SK-N-SH (cell line): ENCODE results near the gene ADAMTS2. TPM values are rescaled to one million over a fixed set of nuclear protein-coding genes. Genes with fewer than 3 reads are reported as not detected.

ENCODE experiments used
- CTCF ChIA-PET: fragments of 300-600, 350-600 bp; formaldehyde crosslinking; extraction: SDS; loops from one replicate; lab custom pipeline; 2021; lab: Yijun Ruan, JAX
- POLR2A ChIA-PET: fragments of 350-600 bp; sonication (Branson Sonifier 250); formaldehyde crosslinking; extraction: SDS; loops from one replicate; lab custom pipeline; 2020; ENCODE audit warnings: antibody characterized with exemption, inconsistent platforms; lab: Yijun Ruan, JAX
- DNase-seq: peaks from one replicate; pipeline ENCODE4 v3.0.0; 2012
- H2AFZ ChIP-seq: fragments of 200-600 bp; sonication (generic); 2 replicates; pipeline ENCODE4 v1.8.1; 2016; ENCODE audit warnings: antibody characterized with exemption, mild to moderate bottlenecking, low read depth
- H3F3A ChIP-seq: fragments of 200-600 bp; sonication (generic); replicated peaks from 2 replicates; pipeline ENCODE3; 2016; ENCODE audit warnings: antibody characterized with exemption, mild to moderate bottlenecking; ENCODE audit not compliant: insufficient read depth
- H3K27ac ChIP-seq, 2 experiments: fragments of 200-500 bp in 1 of 2; fragments of 200-600 bp in 1 of 2; sonication (Bioruptor generic) in 1 of 2; sonication (generic), shearing (Covaris generic) in 1 of 2; 2 replicates each; pipeline versions ENCODE4 v1.5.1 to v1.6.1; 2014 to 2016; ENCODE audit warnings: low read depth in 2 of 2, inconsistent platforms in 1 of 2, low read length in 1 of 2, mild to moderate bottlenecking in 1 of 2, mixed read lengths in 1 of 2
- H3K27me3 ChIP-seq: fragments of 200-600 bp; sonication (generic), shearing (Covaris generic); 2 replicates; pipeline ENCODE4 v1.6.1; 2016; ENCODE audit warnings: mixed run types; ENCODE audit not compliant: insufficient read depth
- H3K36me3 ChIP-seq, 2 experiments: fragments of 200-500 bp in 1 of 2; fragments of 200-600 bp in 1 of 2; sonication (Bioruptor generic) in 1 of 2; sonication (generic) in 1 of 2; replicated peaks in 1 of 2; 2 replicates each; pipeline versions ENCODE3 to v1.5.1; 2014 to 2016; ENCODE audit warnings: low read length in 1 of 2, mild to moderate bottlenecking in 1 of 2; ENCODE audit not compliant: insufficient read depth in 2 of 2, control insufficient read depth in 1 of 2
- H3K4me1 ChIP-seq, 2 experiments: fragments of 200-500 bp in 1 of 2; fragments of 200-600 bp in 1 of 2; sonication (Bioruptor generic) in 1 of 2; sonication (generic), shearing (Covaris generic) in 1 of 2; 2 replicates each; pipeline versions ENCODE4 v1.5.1 to v1.6.1; 2014 to 2016; ENCODE audit warnings: low read depth in 1 of 2, low read length in 1 of 2, mixed run types in 1 of 2; ENCODE audit not compliant: insufficient read depth in 2 of 2, control insufficient read depth in 1 of 2
- H3K4me2 ChIP-seq: fragments of 200-600 bp; sonication (generic), shearing (Covaris generic); 2 replicates; pipeline ENCODE4 v1.6.1; 2017; ENCODE audit warnings: mixed run types
- H3K4me3 ChIP-seq, 2 experiments: fragments of 200-500 bp in 1 of 2; fragments of 200-600 bp in 1 of 2; sonication (Bioruptor generic) in 1 of 2; sonication (generic), shearing (Covaris generic) in 1 of 2; 2 replicates each; pipeline versions ENCODE4 v1.5.1 to v1.8.1; 2014 to 2016; ENCODE audit warnings: low read depth in 2 of 2, inconsistent platforms in 1 of 2, low read length in 1 of 2, mild to moderate bottlenecking in 1 of 2, mixed read lengths in 1 of 2, moderate library complexity in 1 of 2
- H3K79me2 ChIP-seq: fragments of 200-600 bp; sonication (generic); 2 replicates; pipeline ENCODE4 v1.8.1; 2017; ENCODE audit warnings: mild to moderate bottlenecking; ENCODE audit not compliant: insufficient read depth
- H3K9ac ChIP-seq: fragments of 200-600 bp; sonication (generic); 2 replicates; pipeline ENCODE4 v1.6.1; 2017; ENCODE audit warnings: mixed run types
- H3K9me2 ChIP-seq: fragments of 200-600 bp; sonication (generic); 2 replicates; pipeline ENCODE4 v1.6.1; 2017; ENCODE audit warnings: mixed run types
- H3K9me3 ChIP-seq: fragments of 200-600 bp; sonication (generic); 2 replicates; pipeline ENCODE4 v1.6.1; 2017; ENCODE audit warnings: mixed run types, mild to moderate bottlenecking, moderate library complexity
- H4K20me1 ChIP-seq: fragments of 200-600 bp; sonication (generic); 2 replicates; pipeline ENCODE4 v1.6.1; 2017; ENCODE audit warnings: mild to moderate bottlenecking, mixed run types; ENCODE audit not compliant: insufficient read depth
- CHD2 ChIP-seq: fragments of 150-350 bp; IDR thresholded peaks from 2 replicates; pipeline ENCODE4 v1.6.1; 2018; ENCODE audit warnings: low read length; ENCODE audit not compliant: partially characterized antibody
- ELF1 ChIP-seq: IDR thresholded peaks from 2 replicates; pipeline ENCODE4 v1.4.0; 2012
- EZH2phosphoT487 ChIP-seq: fragments of 200-600 bp; sonication (generic); IDR thresholded peaks from 2 replicates; pipeline ENCODE4 v1.6.1; 2017; ENCODE audit warnings: low read depth, mixed run types, mild to moderate bottlenecking, antibody characterized with exemption, moderate library complexity, borderline replicate concordance
- GABPA ChIP-seq: IDR thresholded peaks from 2 replicates; pipeline ENCODE4 v1.4.0; 2012; ENCODE audit warnings: low read depth, mild to moderate bottlenecking
- GATA2 ChIP-seq: sonication (generic); formaldehyde crosslinking; IDR thresholded peaks from 2 replicates; pipeline ENCODE4 v1.5.0; 2020; ENCODE audit warnings: mild to moderate bottlenecking, missing genetic modification reagents
- MEF2A ChIP-seq: IDR thresholded peaks from 2 replicates; pipeline ENCODE4 v1.4.0; 2012; ENCODE audit warnings: low read depth, borderline replicate concordance
- POLR2AphosphoS5 ChIP-seq: IDR thresholded peaks from 2 replicates; pipeline ENCODE4 v1.6.1; 2012; ENCODE audit warnings: low read depth, low read length
- RAD21 ChIP-seq: IDR thresholded peaks from 2 replicates; pipeline ENCODE4 v1.6.1; 2012; ENCODE audit warnings: mild to moderate bottlenecking, low read length
- RCOR1 ChIP-seq: fragments of 150-350 bp; IDR thresholded peaks from 2 replicates; pipeline ENCODE4 v1.6.1; 2017; ENCODE audit warnings: antibody characterized with exemption, low read length
- RFX5 ChIP-seq: IDR thresholded peaks from 2 replicates; pipeline ENCODE4 v1.6.1; 2012; ENCODE audit warnings: mild to moderate bottlenecking, improper control_type of control experiment, low read length
- RXRA ChIP-seq: IDR thresholded peaks from 2 replicates; pipeline ENCODE4 v1.4.0; 2012; ENCODE audit warnings: low read depth, mild to moderate bottlenecking, borderline replicate concordance
- SIN3A ChIP-seq: IDR thresholded peaks from 2 replicates; pipeline ENCODE4 v1.6.1; 2012; ENCODE audit warnings: low read depth, mild to moderate bottlenecking, low read length, moderate library complexity, borderline replicate concordance
- TAF1 ChIP-seq: IDR thresholded peaks from 2 replicates; pipeline ENCODE4 v1.6.1; 2012; ENCODE audit warnings: low read depth, mild to moderate bottlenecking, low read length, moderate library complexity, borderline replicate concordance
- WGBS: methylation state at CpG from one replicate; pipeline ENCODE4 v1.1.6; 2017; ENCODE audit warnings: low lambda C conversion rate; 5-methylcytosine and 5-hydroxymethylcytosine counted together
- polyA plus RNA-seq, 3 experiments: library from polyadenylated mRNA; depleted of rRNA; stranded (reverse); fragments of >200 nt; gene quantifications; 2 replicates each; pipeline ENCODE4 v1.2.3, GENCODE V29; 2012
- TF ChIP-seq, protein P1 (sequence below): IDR thresholded peaks from 2 replicates; pipeline ENCODE4; 2012
- TF ChIP-seq, protein P2 (sequence below): IDR thresholded peaks from 2 replicates; pipeline ENCODE4 v1.4.0; 2012; ENCODE audit warnings: low read depth, borderline replicate concordance
- TF ChIP-seq, protein P3 (sequence below): IDR thresholded peaks from 2 replicates; pipeline ENCODE4 v1.4.0; 2012; ENCODE audit warnings: low read depth, borderline replicate concordance
- TF ChIP-seq, protein P4 (sequence below): fragments of 200-600 bp; sonication (generic); IDR thresholded peaks from 2 replicates; pipeline ENCODE4 v1.6.1; 2017; ENCODE audit warnings: antibody characterized with exemption, mild to moderate bottlenecking, moderate library complexity

ADAMTS2 gene
- polyA plus RNA-seq, 1 of the 3 experiments (the other 2 are of a cell fraction), result 0.12 TPM

DNA sequence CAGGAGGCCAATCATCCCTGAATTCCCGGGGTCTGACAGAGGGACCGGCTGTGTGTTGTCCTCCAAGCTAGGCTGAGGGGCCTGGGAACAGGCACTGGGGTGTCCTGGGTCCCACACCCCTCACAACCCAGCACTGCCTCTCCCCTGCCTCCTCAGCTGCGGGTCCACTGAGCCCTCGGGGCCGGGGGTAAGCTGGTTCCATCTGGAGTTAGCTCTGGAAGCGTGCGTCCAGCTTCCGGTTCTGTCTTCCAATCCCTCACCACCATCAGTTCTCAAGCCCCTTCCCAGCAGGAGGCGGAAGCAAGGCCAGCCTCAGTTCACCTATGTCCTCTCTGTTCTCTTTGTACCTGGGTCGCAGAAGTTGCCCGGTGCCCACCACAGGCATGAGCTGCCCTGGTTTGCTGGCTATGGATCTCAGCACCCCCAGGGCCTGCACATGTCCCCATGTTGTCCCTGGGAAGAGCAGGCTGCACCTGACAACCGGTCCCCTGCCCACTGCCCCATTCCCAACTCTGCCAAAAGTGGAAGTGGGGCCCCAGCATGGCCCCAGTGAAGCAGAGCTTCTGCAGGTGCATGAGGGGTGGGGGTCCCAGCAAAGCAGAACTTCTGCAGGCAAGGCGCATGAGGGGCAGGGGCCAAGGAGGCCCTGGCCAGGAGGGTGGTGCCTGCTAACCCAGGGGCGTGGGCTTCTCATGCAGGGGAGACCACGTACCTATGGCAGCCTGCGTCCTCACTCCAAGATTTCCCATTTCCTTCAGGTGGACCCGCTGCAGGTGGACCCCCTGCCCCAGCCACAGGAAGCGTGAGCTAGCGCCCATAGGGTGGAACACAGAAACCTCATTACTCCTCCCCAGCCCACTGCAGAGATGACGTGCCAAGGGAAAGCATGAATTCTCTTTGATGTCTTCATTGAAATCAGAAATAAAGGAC is 173.2 kb downstream of the ADAMTS2 start:
- H3K9me2 ChIP-seq, result no peaks in the 10 kb centered on the region
- H3K79me2 ChIP-seq, result no peaks in the 10 kb centered on the region
- H3K27ac ChIP-seq, result no peak overlapping the region; a peak in 1 of 4 replicates
- no peak for TF ChIP-seq RXRA
- no peak overlapping the region for H3K4me3 ChIP-seq
- H3K36me3 ChIP-seq, result no peaks in the 10 kb centered on the region
- ChIA-PET POLR2A (no interaction called here), CTCF (interaction anchor here (0.6 to 2.5 kb wide), 5 partner anchors 10 to 322 kb away, joined by 3 to 10 read pairs (median 3); no protein-coding TSS in a partner anchor)
- peaks cover 0 to 16% of the 10 kb centered on the region in 2 experiments; a peak in 1 of 4 replicates for H3K4me1 ChIP-seq
- no peaks in the 10 kb centered on the region for H3F3A ChIP-seq
- no peak overlapping the region for H3K9ac ChIP-seq
- H3K9me3 ChIP-seq, result no peaks in the 10 kb centered on the region
- H2AFZ ChIP-seq, result no peak overlapping the region
- WGBS, result 48% methylated on average over 10 of the region's 20 CpGs
- H3K27me3 ChIP-seq, result no peaks in the 10 kb centered on the region
- no peak overlapping the region for H3K4me2 ChIP-seq
- no peaks in the 10 kb centered on the region for H4K20me1 ChIP-seq
- no peak for DNase-seq

DNA sequence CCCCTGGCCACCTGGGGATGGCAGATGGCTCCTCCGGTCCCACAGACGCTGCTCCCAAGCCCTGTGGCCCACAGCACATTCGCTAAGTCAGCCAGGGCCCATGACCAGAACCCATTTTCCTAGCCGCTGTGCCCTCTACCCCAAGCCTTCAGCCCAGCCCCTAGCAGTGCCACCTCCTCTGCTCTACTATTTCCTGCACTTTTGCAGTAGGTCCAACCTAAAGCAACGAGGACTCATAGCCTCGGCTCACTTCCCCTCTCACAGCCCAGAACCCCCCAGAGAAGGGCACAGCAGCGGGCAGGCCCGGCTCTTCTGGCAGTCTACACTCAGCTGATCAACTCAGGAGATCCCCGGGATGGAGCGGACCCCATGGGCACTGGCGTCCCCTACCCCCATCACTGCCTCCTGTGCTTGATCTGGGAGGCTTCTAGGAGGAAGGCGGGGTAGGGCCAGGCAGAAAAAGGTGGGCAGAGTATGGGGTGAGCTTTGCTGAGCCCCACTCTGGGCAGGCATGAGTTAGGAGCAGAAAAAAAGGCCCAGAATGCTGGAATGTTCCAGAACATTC is 173.9 kb downstream of the ADAMTS2 start:
- WGBS, result 29% methylated on average over 9 of the region's 12 CpGs
- H3K27me3 ChIP-seq, result no peaks in the 10 kb centered on the region
- H4K20me1 ChIP-seq, result no peaks in the 10 kb centered on the region
- peaks cover 0 to 18% of the 10 kb centered on the region in 2 experiments; a peak in 1 of 4 replicates for H3K4me1 ChIP-seq
- ChIA-PET POLR2A (no interaction called here), CTCF (interaction anchor here (1.0 to 2.5 kb wide), 3 partner anchors 11 to 322 kb away, joined by 3 to 10 read pairs (median 3); no protein-coding TSS in a partner anchor)
- H3K9me2 ChIP-seq, result no peaks in the 10 kb centered on the region
- no peaks in the 10 kb centered on the region for H3F3A ChIP-seq
- H3K9ac ChIP-seq, result no peak overlapping the region
- no peak overlapping the region; a peak in 1 of 4 replicates for H3K27ac ChIP-seq
- H3K4me2 ChIP-seq, result no peak overlapping the region
- H3K79me2 ChIP-seq, result no peaks in the 10 kb centered on the region
- no peak for TF ChIP-seq TAF1
- TF ChIP-seq, protein P1, sequence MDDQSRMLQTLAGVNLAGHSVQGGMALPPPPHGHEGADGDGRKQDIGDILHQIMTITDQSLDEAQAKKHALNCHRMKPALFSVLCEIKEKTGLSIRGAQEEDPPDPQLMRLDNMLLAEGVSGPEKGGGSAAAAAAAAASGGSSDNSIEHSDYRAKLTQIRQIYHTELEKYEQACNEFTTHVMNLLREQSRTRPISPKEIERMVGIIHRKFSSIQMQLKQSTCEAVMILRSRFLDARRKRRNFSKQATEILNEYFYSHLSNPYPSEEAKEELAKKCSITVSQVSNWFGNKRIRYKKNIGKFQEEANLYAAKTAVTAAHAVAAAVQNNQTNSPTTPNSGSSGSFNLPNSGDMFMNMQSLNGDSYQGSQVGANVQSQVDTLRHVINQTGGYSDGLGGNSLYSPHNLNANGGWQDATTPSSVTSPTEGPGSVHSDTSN, result no peak
- TF ChIP-seq GABPA, result no peak
- TF ChIP-seq, protein P2, sequence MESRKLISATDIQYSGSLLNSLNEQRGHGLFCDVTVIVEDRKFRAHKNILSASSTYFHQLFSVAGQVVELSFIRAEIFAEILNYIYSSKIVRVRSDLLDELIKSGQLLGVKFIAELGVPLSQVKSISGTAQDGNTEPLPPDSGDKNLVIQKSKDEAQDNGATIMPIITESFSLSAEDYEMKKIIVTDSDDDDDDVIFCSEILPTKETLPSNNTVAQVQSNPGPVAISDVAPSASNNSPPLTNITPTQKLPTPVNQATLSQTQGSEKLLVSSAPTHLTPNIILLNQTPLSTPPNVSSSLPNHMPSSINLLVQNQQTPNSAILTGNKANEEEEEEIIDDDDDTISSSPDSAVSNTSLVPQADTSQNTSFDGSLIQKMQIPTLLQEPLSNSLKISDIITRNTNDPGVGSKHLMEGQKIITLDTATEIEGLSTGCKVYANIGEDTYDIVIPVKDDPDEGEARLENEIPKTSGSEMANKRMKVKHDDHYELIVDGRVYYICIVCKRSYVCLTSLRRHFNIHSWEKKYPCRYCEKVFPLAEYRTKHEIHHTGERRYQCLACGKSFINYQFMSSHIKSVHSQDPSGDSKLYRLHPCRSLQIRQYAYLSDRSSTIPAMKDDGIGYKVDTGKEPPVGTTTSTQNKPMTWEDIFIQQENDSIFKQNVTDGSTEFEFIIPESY, result no peak
- no peak for TF ChIP-seq POLR2AphosphoS5
- TF ChIP-seq, protein P3, sequence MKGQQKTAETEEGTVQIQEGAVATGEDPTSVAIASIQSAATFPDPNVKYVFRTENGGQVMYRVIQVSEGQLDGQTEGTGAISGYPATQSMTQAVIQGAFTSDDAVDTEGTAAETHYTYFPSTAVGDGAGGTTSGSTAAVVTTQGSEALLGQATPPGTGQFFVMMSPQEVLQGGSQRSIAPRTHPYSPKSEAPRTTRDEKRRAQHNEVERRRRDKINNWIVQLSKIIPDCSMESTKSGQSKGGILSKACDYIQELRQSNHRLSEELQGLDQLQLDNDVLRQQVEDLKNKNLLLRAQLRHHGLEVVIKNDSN, result no peak
- no peak for TF ChIP-seq RFX5
- TF ChIP-seq, protein P4, sequence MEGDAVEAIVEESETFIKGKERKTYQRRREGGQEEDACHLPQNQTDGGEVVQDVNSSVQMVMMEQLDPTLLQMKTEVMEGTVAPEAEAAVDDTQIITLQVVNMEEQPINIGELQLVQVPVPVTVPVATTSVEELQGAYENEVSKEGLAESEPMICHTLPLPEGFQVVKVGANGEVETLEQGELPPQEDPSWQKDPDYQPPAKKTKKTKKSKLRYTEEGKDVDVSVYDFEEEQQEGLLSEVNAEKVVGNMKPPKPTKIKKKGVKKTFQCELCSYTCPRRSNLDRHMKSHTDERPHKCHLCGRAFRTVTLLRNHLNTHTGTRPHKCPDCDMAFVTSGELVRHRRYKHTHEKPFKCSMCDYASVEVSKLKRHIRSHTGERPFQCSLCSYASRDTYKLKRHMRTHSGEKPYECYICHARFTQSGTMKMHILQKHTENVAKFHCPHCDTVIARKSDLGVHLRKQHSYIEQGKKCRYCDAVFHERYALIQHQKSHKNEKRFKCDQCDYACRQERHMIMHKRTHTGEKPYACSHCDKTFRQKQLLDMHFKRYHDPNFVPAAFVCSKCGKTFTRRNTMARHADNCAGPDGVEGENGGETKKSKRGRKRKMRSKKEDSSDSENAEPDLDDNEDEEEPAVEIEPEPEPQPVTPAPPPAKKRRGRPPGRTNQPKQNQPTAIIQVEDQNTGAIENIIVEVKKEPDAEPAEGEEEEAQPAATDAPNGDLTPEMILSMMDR, result no peak
- no peak for TF ChIP-seq SIN3A
- no peak for TF ChIP-seq RAD21
- TF ChIP-seq EZH2phosphoT487, result no peak
- TF ChIP-seq GATA2 (CRISPR knock-in tag), result no peak
- no peak for TF ChIP-seq RCOR1
- TF ChIP-seq CHD2, result no peak
- no peak for TF ChIP-seq ELF1
- TF ChIP-seq MEF2A, result no peak
- no peak overlapping the region for H3K4me3 ChIP-seq
- no peaks in the 10 kb centered on the region for H3K36me3 ChIP-seq
- no peaks in the 10 kb centered on the region for H3K9me3 ChIP-seq
- H2AFZ ChIP-seq, result no peak overlapping the region
- DNase-seq, result no peak
